Esophagus muscularis mucosa (tissue), 4 donors: Measurements from ENCODE around the gene PLCG1. TPM values are rescaled to one million over a fixed set of nuclear protein-coding genes. Genes with fewer than 3 reads are reported as not detected.

ENCODE experiments used
- DNase-seq: peaks from one replicate; pipeline ENCODE4 v3.0.0-alpha.2; 2017; ENCODE audit errors: extremely low spot score
- H3K27ac ChIP-seq, 4 donors: fragments of 200-600 bp; sonication (generic); replicated peaks in 1 of 4; 1 replicate in 3 of 4; 2 replicates in 1 of 4; pipeline ENCODE4 v1.5.1; 2016 to 2019; ENCODE audit warnings: mild to moderate bottlenecking in 1 of 4
- H3K27me3 ChIP-seq, 4 donors: fragments of 200-600 bp; sonication (generic); one replicate each; pipeline versions ENCODE4 v1.5.1 to v1.6.0; 2016 to 2019
- H3K36me3 ChIP-seq, 4 donors: fragments of 200-600 bp; sonication (generic); one replicate each; pipeline ENCODE4 v1.5.1; 2016 to 2019
- H3K4me1 ChIP-seq, 4 donors: fragments of 200-600 bp; sonication (generic); one replicate each; pipeline ENCODE4 v1.5.1; 2016 to 2019
- H3K4me3 ChIP-seq, 4 donors: fragments of 200-600 bp; sonication (generic); 1 replicate in 2 of 4; 2 replicates in 2 of 4; pipeline ENCODE4 v1.5.1; 2016 to 2019; ENCODE audit warnings: mild to moderate bottlenecking in 4 of 4, moderate library complexity in 1 of 4
- H3K9me3 ChIP-seq, 4 donors: fragments of 200-600 bp; sonication (generic); 1 replicate in 3 of 4; 2 replicates in 1 of 4; pipeline ENCODE4 v1.5.1; 2016 to 2019
- EP300 ChIP-seq: sonication (generic); formaldehyde crosslinking; IDR thresholded peaks from one replicate; pipeline ENCODE4 v1.6.1; 2017; ENCODE audit warnings: antibody characterized with exemption
- POLR2A ChIP-seq: fragments of 450-650 bp; IDR thresholded peaks from one replicate; pipeline ENCODE4 v1.6.1; 2017; ENCODE audit warnings: antibody characterized with exemption, moderate library complexity, mild to moderate bottlenecking, low read depth
- POLR2AphosphoS5 ChIP-seq, 2 donors: sonication (generic); formaldehyde crosslinking; IDR thresholded peaks; one replicate each; pipeline ENCODE4 v1.6.1; 2017; ENCODE audit warnings: antibody characterized with exemption in 2 of 2
- WGBS: methylation state at CpG from one replicate; pipeline ENCODE4 v1.1.5; 2018; 5-methylcytosine and 5-hydroxymethylcytosine counted together
- intact Hi-C: fragments of 100-400 bp; cut with DNase I; formaldehyde crosslinking; loops from one replicate; pipeline ENCODE4 v1.15.1; 2023
- total RNA-seq, 4 donors: library from RNA; depleted of rRNA; stranded (reverse); fragments of >200 nt; gene quantifications; one replicate each; pipeline versions ENCODE4 v1.1.0 to v1.2.1, GENCODE V29; 2016
- TF ChIP-seq, protein P1 (sequence below), 3 experiments: fragments of 200-600 bp in 2 of 3; fragments of 450-650 bp in 1 of 3; sonication (generic) in 2 of 3; IDR thresholded peaks; one replicate each; pipeline ENCODE4 v1.5.1; 2017 to 2019; ENCODE audit warnings: antibody characterized with exemption in 3 of 3, mild to moderate bottlenecking in 2 of 3, moderate library complexity in 1 of 3

Gene PLCG1
- total RNA-seq, 4 donors from 2014 or later: 68.4 to 119 (median 82.5) TPM

DNA sequence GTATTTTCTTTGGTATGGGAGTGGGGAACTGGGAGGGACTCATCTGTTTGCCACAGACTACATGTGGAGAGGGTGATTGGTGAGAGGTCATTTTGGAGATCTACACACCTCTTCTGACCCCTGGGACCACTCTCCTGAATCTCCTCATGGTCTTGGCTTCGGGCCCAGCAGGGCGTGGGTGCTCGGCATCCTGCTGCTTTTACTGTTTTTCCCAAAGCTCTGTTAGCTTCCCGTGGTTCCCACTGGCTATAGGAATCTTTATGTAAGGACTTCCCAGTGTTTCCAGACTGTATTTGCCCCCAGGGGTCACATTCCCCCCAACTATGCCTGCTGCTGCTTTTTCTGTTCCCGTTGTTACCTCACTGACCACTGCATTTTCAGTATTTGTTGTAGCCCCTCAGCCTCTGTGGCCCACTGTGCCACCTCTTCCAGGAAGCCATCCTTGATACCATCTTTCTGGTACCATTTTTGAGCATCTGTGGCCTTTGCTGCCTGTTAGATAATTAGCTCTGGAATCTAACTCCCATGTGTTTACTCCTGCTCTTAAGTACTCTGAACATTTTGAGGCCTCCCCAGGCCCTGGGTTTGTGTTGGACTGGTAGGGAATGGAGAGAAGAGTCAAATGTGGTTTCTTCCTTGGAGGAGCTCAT is 14.9 kb downstream of the PLCG1 start:
- WGBS: 51% methylated on average over 5 of the region's 5 CpGs
- no peak for TF ChIP-seq POLR2AphosphoS5 (IDR thresholded peaks at IDR 0.05)
- TF ChIP-seq EP300: no peak
- TF ChIP-seq, protein P1, sequence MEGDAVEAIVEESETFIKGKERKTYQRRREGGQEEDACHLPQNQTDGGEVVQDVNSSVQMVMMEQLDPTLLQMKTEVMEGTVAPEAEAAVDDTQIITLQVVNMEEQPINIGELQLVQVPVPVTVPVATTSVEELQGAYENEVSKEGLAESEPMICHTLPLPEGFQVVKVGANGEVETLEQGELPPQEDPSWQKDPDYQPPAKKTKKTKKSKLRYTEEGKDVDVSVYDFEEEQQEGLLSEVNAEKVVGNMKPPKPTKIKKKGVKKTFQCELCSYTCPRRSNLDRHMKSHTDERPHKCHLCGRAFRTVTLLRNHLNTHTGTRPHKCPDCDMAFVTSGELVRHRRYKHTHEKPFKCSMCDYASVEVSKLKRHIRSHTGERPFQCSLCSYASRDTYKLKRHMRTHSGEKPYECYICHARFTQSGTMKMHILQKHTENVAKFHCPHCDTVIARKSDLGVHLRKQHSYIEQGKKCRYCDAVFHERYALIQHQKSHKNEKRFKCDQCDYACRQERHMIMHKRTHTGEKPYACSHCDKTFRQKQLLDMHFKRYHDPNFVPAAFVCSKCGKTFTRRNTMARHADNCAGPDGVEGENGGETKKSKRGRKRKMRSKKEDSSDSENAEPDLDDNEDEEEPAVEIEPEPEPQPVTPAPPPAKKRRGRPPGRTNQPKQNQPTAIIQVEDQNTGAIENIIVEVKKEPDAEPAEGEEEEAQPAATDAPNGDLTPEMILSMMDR (IDR thresholded peaks at IDR 0.05): no peak
- no peak for TF ChIP-seq POLR2A
- Histone ChIP-seq H3K4me3 (no peak overlapping the region), H3K27ac (peak overlapping the region in 3 of 4 donors; percentile 17 to 42 (median 20)), H3K36me3 (no peaks in the 10 kb centered on the region), H3K4me1 (peaks cover 96 to 100% (median 97%) of the 10 kb centered on the region in 4 donors), H3K27me3 (no peaks in the 10 kb centered on the region), H3K9me3 (no peaks in the 10 kb centered on the region)
- intact Hi-C loops: no loop called here
- no peak for DNase-seq

DNA sequence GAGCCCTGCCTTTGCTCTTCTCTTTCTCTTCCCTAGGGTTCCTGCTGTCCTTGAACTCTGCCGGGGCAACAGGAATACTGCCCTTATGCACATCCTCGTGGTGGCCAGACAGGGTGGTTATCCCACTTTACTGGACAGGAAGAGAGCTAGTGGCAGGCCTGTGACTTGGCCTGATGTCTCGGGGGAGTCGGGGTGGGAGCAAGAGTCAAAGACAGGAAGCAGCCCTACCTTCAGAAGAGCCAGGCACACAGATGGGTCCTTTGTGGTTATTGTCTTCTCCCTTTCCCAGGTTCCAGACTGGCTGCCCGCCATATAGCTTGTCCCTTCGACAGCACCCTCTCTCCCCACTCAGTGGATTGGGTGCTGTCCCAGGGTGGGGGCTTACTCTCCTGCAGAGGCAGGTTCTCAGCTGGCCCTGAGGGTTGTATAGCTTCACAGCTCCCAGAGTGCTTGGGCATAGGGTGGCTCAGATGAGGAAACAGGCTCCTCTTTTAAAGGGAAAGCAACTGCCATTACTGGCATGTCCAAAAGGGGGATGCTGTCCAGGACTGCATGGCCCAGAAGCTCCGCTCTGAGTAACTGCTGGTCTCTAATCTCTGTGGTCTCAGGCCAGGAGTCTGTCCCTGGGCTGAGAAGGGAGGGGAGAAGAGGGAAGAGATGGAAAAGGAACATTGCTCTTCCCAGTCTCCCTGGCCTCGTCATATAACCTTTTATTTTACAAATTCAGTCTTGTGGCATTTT is 17.3 kb downstream of the PLCG1 start:
- intact Hi-C loops: no loop called here
- Histone ChIP-seq H3K27me3 (no peaks in the 10 kb centered on the region), H3K4me1 (peaks cover 92 to 99% (median 96%) of the 10 kb centered on the region in 4 donors), H3K27ac (peak overlapping the region in 2 of 4 donors; percentile 25 to 33), H3K9me3 (no peaks in the 10 kb centered on the region), H3K36me3 (peaks cover 2 to 3% (median 2%) of the 10 kb centered on the region in 4 donors), H3K4me3 (no peak overlapping the region)
- TF ChIP-seq POLR2AphosphoS5 (IDR thresholded peaks at IDR 0.05) (no peak), EP300 (no peak), POLR2A (no peak)
- TF ChIP-seq, protein P1 (IDR thresholded peaks at IDR 0.05): no peak
- DNase-seq: no peak
- 76% methylated on average over 7 of the region's 8 CpGs for WGBS

GRCh38 chr20:41155261-41155660 is 17.9 kb downstream of the PLCG1 start:
- intact Hi-C loops: no loop called here
- Histone ChIP-seq H3K27me3 (no peaks in the 10 kb centered on the region), H3K9me3 (no peaks in the 10 kb centered on the region), H3K4me3 (no peak overlapping the region), H3K4me1 (peaks cover 89 to 98% (median 93%) of the 10 kb centered on the region in 4 donors), H3K27ac (peak overlapping the region in 1 of 4 donors; percentile 33), H3K36me3 (peaks cover 9% of the 10 kb centered on the region in 4 donors)
- no peak for DNase-seq
- 82% methylated on average over 7 of the region's 7 CpGs for WGBS
- TF ChIP-seq POLR2AphosphoS5 (IDR thresholded peaks at IDR 0.05) (no peak), POLR2A (no peak), EP300 (no peak)
- TF ChIP-seq, protein P1 (IDR thresholded peaks at IDR 0.05): no peak

GRCh38 chr20:41158082-41158625 is 20.8 kb downstream of the PLCG1 start:
- WGBS: 85% methylated on average over 4 of the region's 6 CpGs
- Histone ChIP-seq H3K9me3 (no peaks in the 10 kb centered on the region), H3K4me3 (no peak overlapping the region), H3K27me3 (no peaks in the 10 kb centered on the region), H3K27ac (peak overlapping the region in 2 of 4 donors; percentile 8 to 9), H3K36me3 (peaks cover 16 to 38% (median 33%) of the 10 kb centered on the region in 4 donors), H3K4me1 (peaks cover 72 to 83% (median 77%) of the 10 kb centered on the region in 4 donors)
- intact Hi-C loops: no loop called here
- TF ChIP-seq POLR2A (no peak), POLR2AphosphoS5 (IDR thresholded peaks at IDR 0.05) (no peak), EP300 (no peak)
- TF ChIP-seq, protein P1 (IDR thresholded peaks at IDR 0.05): no peak
- DNase-seq: no peak
